Naive thymus-derived CD8-positive, alpha-beta T cell (primary cell): ENCODE data around the gene EVI5L. TPM values are rescaled to one million over a fixed set of nuclear protein-coding genes. Genes with fewer than 3 reads are reported as not detected.

Experiments
- ATAC-seq, 2 donors: fragments of 150-1000 bp; cut with Tn5 transposase in 1 of 2; sonication (Bioruptor Pico), chemical (Tn5 transposase) in 1 of 2; 1 replicate in 1 of 2; 2 replicates in 1 of 2; pipeline ENCODE4 v1.10.0; 2021; ENCODE audit warnings: mild to moderate bottlenecking in 2 of 2, moderate library complexity in 2 of 2
- POLR2A ChIA-PET: fragments of 350-600 bp; sonication (Branson Sonifier 250); formaldehyde crosslinking; loops from one replicate; lab custom pipeline; 2021; ENCODE audit warnings: antibody characterized with exemption; lab: Charles Lee
- DNase-seq, 10 donors: peaks; one replicate each; pipeline versions ENCODE4 v3.0.0 to v3.0.0-alpha.2; 2020 to 2022
- H3K27ac Mint-ChIP-seq, 10 donors: one replicate each; pipeline ENCODE4 v1.8.0; 2020 to 2022; ENCODE audit warnings: mild to moderate bottlenecking in 10 of 10, mixed read lengths in 10 of 10, moderate library complexity in 4 of 10, inconsistent platforms in 1 of 10
- H3K27me3 Mint-ChIP-seq, 5 donors: one replicate each; pipeline ENCODE4 v1.8.0; 2021 to 2022; ENCODE audit warnings: mixed read lengths in 5 of 5
- H3K36me3 Mint-ChIP-seq, 3 donors: one replicate each; pipeline ENCODE4 v1.8.0; 2020 to 2022; ENCODE audit warnings: mixed read lengths in 3 of 3, mild to moderate bottlenecking in 2 of 3, inconsistent platforms in 1 of 3
- H3K4me1 Mint-ChIP-seq, 4 donors: one replicate each; pipeline ENCODE4 v1.8.0; 2021 to 2022; ENCODE audit warnings: mixed read lengths in 4 of 4
- H3K4me3 Mint-ChIP-seq, 10 donors: one replicate each; pipeline ENCODE4 v1.8.0; 2020 to 2022; ENCODE audit warnings: mild to moderate bottlenecking in 10 of 10, mixed read lengths in 10 of 10, moderate library complexity in 6 of 10, inconsistent platforms in 1 of 10
- H3K9me3 Mint-ChIP-seq, 9 donors: one replicate each; pipeline ENCODE4 v1.8.0; 2020 to 2022; ENCODE audit warnings: mixed read lengths in 9 of 9, mild to moderate bottlenecking in 3 of 9, inconsistent platforms in 1 of 9, moderate library complexity in 1 of 9
- polyA plus RNA-seq, 3 donors: library from polyadenylated mRNA; unstranded; fragments of 300-500 nt; fragmentation: Illumina TruSeq; gene quantifications; one replicate each; pipeline ENCODE4 v1.2.3, GENCODE V29; 2021
- total RNA-seq, 8 experiments: library from RNA in 2 of 8; stranded (reverse) in 2 of 8; gene quantifications; one replicate each; pipeline ENCODE4 v1.2.3 and lab custom pipeline; 2021 to 2026

Gene EVI5L
- total RNA-seq (10 to 100 TPM; 10.5 to 11.5 TPM), polyA plus RNA-seq (1 to 10 TPM; 1.1 to 2.7 (median 1.7) TPM), total RNA-seq (lab: John Stamatoyannopoulos, UW) (10.6 to 21.3 (median 12.8) reads per million in 6 experiments)

DNA sequence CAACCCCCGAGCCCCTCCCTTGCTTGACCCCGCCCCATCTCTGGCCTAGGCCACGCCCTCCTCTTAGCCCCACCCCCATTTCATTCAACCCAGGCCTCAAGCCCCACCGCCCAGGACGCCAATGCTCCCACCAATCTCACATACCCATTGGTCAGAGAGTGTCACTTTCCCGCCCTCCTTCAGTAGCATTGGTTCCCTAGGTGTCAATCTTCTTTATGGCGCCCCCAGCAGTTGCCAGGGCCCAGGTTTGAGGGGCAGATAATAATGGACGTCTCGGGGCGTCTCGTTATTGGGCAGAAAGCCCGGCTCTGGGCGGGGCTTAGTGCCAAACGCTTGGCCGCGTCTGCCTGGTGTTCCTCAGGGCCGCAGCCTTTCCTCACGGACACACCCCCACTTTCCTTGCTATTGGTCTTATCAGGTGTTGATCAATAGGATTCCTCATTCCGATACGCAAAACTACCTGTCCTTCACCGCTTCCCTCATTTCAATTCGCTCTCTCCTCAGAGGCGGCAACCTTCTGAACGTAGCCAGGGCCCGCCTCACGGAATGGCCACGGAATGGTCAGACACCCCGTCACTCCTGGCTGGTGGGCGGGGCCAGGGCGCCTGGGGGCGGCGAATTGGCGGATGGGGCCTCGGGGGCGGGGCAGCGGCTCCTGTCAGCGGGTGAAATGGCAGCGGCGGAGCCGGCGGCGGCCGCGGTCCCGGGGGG is at the start of gene EVI5L:
TSS of gene EVI5L (plus strand) at position 658 of the 711 bp plus-strand sequence. CDS start 16,325 bp downstream, outside the sequence.
- Mint-ChIP-seq H3K9me3 (no peaks in the 10 kb centered on the region), H3K4me1 (peaks cover 10 to 28% (median 24%) of the 10 kb centered on the region in 4 donors), H3K27ac (peak within 1 kb of the TSS; percentile 31 to 94 (median 82)), H3K27me3 (no peaks in the 10 kb centered on the region), H3K4me3 (peak within 1 kb of the TSS; percentile 69 to 90 (median 88)), H3K36me3 (no peaks in the 10 kb centered on the region)
- POLR2A ChIA-PET, result interaction anchor here (0.9 to 1.7 kb wide), 2 partner anchors 14 to 39 kb away, joined by 3 to 7 read pairs; no protein-coding TSS in a partner anchor
- ATAC-seq (peak; percentile 85 to 86), DNase-seq (peak; percentile 98 to 100 (median 99))

GRCh38 chr19:7781157-7781556 is 48.9 kb upstream of the EVI5L start:
- ATAC-seq (no peak), DNase-seq (no peak)
- H3K27me3 Mint-ChIP-seq, result peaks cover 0 to 14% (median 4%) of the 10 kb centered on the region in 5 donors
- peaks cover 0 to 2% (median 0%) of the 10 kb centered on the region in 3 donors for H3K36me3 Mint-ChIP-seq
- H3K27ac Mint-ChIP-seq, result no peak overlapping the region
- H3K4me1 Mint-ChIP-seq, result peaks cover 0 to 9% (median 0%) of the 10 kb centered on the region in 4 donors
- POLR2A ChIA-PET, result interaction anchor here (0.5 kb wide), 1 partner anchor 1387 kb away, joined by 3 read pairs; no protein-coding TSS in a partner anchor
- peaks cover 0 to 5% (median 0%) of the 10 kb centered on the region in 9 donors for H3K9me3 Mint-ChIP-seq
- H3K4me3 Mint-ChIP-seq, result no peak overlapping the region

DNA sequence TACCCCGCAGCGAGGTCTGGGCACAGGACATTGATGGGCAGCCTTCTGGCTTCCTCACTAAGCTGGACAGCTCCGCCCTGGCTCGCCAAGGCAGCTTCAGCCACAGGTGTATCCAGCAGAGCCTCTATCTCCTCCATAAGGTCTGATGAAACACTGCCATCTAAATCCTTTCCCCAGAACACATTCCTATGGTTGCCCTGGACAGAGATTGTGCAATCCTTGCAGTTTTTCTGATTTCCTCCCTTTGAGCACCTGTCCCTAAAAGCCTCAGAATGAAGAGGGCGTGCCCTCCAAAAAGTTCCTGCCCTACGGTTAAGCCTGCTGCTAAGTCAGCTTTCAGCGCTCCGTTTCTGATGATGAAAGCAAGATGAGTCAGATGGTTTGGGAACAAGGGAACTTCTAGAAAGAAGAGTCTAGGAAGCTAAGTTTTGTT is 46.0 kb upstream of the EVI5L start:
- Mint-ChIP-seq H3K36me3 (peaks cover 0 to 2% (median 0%) of the 10 kb centered on the region in 3 donors), H3K4me1 (peaks cover 3 to 12% (median 8%) of the 10 kb centered on the region in 4 donors), H3K9me3 (peaks cover 0 to 5% (median 0%) of the 10 kb centered on the region in 9 donors), H3K4me3 (no peak overlapping the region), H3K27me3 (peaks cover 4 to 22% (median 20%) of the 10 kb centered on the region in 5 donors), H3K27ac (no peak overlapping the region)
- POLR2A ChIA-PET, result no interaction called here
- ATAC-seq, result no peak
- DNase-seq, result no peak

- POLR2A ChIA-PET, result no interaction called here
- peaks cover 4 to 27% (median 22%) of the 10 kb centered on the region in 5 donors for H3K27me3 Mint-ChIP-seq
- no peak overlapping the region for H3K4me3 Mint-ChIP-seq
- DNase-seq (no peak), ATAC-seq (no peak)
- peaks cover 7 to 19% (median 14%) of the 10 kb centered on the region in 4 donors for H3K4me1 Mint-ChIP-seq
- peaks cover 0 to 2% (median 0%) of the 10 kb centered on the region in 3 donors for H3K36me3 Mint-ChIP-seq
- no peak overlapping the region for H3K27ac Mint-ChIP-seq
- H3K9me3 Mint-ChIP-seq, result peaks cover 0 to 5% (median 0%) of the 10 kb centered on the region in 9 donors
Observed at GRCh38 chr19:7784856-7785255, 45.2 kb upstream of the EVI5L start.

GRCh38 chr19:7787141-7787540 is 42.9 kb upstream of the EVI5L start:
- H3K27ac Mint-ChIP-seq, result no peak overlapping the region
- H3K4me3 Mint-ChIP-seq, result peak overlapping the region in 9 of 10 donors; percentile 14 to 83 (median 60)
- peaks cover 7 to 19% (median 15%) of the 10 kb centered on the region in 4 donors for H3K4me1 Mint-ChIP-seq
- POLR2A ChIA-PET, result interaction anchor here (0.6 kb wide), 2 partner anchors 10 to 84 kb away, joined by 3 to 4 read pairs; no protein-coding TSS in a partner anchor
- H3K27me3 Mint-ChIP-seq, result peaks cover 4 to 35% (median 24%) of the 10 kb centered on the region in 5 donors
- H3K9me3 Mint-ChIP-seq, result peaks cover 0 to 5% (median 0%) of the 10 kb centered on the region in 9 donors
- no peak for DNase-seq
- H3K36me3 Mint-ChIP-seq, result peaks cover 0 to 2% (median 0%) of the 10 kb centered on the region in 3 donors
- no peak for ATAC-seq

DNA sequence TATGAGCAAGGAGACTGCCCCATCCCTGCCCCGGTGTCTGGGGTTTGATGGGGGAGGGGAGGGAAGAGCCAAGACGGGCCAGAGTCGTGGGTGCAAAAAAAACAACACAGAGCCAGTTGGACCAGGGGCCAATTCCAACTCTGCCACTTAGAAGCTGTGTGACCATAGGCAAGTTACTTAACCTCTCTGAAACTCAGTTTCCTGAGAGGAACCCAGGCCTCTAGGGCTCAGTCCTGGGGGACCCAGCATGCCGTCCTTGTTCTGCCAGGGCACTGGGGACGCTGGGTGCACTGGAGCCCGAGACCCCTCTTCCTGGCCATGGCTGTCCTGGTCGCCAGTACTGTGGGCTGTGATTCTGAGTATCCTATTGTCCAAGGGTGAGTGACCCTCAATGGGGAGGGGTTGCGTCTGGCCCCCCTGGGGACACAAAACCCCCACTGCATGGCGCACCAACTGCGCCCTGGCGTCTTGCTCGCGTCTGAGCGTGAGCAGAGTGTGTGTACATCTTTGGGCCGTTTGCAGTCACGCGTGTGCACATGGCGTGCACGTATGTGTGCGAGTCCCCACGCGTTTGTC is 42.3 kb upstream of the EVI5L start:
- Mint-ChIP-seq H3K4me3 (peak overlapping the region; percentile 12 to 83 (median 58)), H3K9me3 (peaks cover 0 to 5% (median 0%) of the 10 kb centered on the region in 9 donors), H3K27ac (no peak overlapping the region), H3K27me3 (peaks cover 4 to 35% (median 26%) of the 10 kb centered on the region in 5 donors), H3K36me3 (peaks cover 0 to 2% (median 0%) of the 10 kb centered on the region in 3 donors), H3K4me1 (peaks cover 7 to 19% (median 15%) of the 10 kb centered on the region in 4 donors)
- DNase-seq, result no peak
- POLR2A ChIA-PET, result interaction anchor here (0.6 to 1.2 kb wide), 2 partner anchors 69 to 84 kb away, joined by 4 read pairs; no protein-coding TSS in a partner anchor
- ATAC-seq, result peak in 1 of 2 donors; percentile 16

DNA sequence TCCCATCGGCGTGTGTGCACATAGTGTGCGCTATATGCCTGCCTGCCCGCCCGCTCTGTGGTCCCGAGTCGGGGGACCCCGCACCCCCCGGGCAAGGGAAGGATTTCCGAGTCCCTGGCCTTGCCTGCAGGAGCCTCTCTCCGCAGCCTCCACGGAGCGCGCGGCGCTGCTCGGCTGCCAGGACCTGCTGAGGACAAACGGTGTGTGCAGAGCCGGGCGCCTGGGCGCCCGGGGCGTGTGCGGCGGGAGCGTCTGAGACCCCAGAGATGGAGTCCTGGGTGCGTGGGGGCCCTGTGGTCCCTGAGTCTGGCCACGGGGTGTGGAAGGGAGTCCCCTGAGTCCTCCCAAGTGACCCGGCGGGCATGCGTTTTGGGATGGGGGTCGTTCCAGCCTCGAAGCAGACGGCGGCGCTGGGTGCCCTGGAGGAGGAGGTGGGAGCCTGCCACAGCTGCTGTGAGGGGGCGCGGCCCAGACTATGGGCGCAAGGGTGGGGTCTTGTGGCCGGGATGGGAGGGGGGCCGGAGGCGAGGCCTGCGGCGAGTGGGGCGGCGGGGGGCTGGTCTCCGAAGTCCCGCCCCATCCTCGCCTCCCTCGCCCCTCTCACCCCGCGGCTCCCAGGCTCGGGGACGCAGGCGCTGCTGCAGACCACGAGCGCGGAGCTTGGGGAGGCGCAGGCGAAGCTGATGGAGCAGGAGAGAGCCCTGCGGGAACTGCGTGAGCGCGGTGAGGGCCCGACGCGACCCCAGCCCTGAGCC is 41.7 kb upstream of the EVI5L start:
- Mint-ChIP-seq H3K4me3 (peak overlapping the region in 6 of 10 donors; percentile 19 to 84 (median 45)), H3K27me3 (peaks cover 4 to 32% (median 25%) of the 10 kb centered on the region in 5 donors), H3K4me1 (peaks cover 7 to 19% (median 15%) of the 10 kb centered on the region in 4 donors), H3K9me3 (peaks cover 0 to 5% (median 0%) of the 10 kb centered on the region in 9 donors), H3K36me3 (peaks cover 0 to 2% (median 0%) of the 10 kb centered on the region in 3 donors), H3K27ac (no peak overlapping the region)
- peak; percentile 36 to 55 for ATAC-seq
- POLR2A ChIA-PET, result interaction anchor here (1.2 kb wide), 1 partner anchor 69 kb away, joined by 4 read pairs; no protein-coding TSS in a partner anchor
- DNase-seq, result peak in 3 of 10 donors; percentile 12 to 64 (median 13)

DNA sequence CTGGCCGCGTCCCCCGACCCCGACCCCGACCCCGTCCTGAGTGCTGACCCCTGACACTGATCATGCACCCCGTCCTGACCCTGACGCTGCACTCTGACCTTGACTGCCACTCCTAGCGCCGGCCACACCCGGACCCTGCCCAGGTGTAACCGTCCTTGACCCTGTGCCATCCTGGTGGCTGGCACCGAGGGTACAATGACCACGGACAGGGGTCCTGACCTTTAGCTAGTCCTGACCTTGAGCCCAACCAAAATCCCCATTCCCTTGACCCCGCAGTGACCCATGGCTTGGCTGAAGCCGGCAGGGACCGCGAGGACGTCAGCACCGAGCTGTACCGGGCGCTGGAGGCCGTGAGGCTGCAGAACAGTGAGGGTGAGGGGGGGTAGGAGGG is 41.1 kb upstream of the EVI5L start:
- Mint-ChIP-seq H3K9me3 (peaks cover 0 to 5% (median 0%) of the 10 kb centered on the region in 9 donors), H3K27ac (peak overlapping the region in 1 of 10 donors; percentile 82), H3K27me3 (peaks cover 4 to 31% (median 19%) of the 10 kb centered on the region in 5 donors), H3K4me3 (peak overlapping the region in 9 of 10 donors; percentile 45 to 84 (median 71)), H3K4me1 (peaks cover 7 to 19% (median 15%) of the 10 kb centered on the region in 4 donors), H3K36me3 (peaks cover 0 to 2% (median 0%) of the 10 kb centered on the region in 3 donors)
- no peak for DNase-seq
- ATAC-seq, result peak; percentile 10 to 14
- POLR2A ChIA-PET, result interaction anchor here (1.2 kb wide), 1 partner anchor 70 kb away, joined by 4 read pairs; no protein-coding TSS in a partner anchor

DNA sequence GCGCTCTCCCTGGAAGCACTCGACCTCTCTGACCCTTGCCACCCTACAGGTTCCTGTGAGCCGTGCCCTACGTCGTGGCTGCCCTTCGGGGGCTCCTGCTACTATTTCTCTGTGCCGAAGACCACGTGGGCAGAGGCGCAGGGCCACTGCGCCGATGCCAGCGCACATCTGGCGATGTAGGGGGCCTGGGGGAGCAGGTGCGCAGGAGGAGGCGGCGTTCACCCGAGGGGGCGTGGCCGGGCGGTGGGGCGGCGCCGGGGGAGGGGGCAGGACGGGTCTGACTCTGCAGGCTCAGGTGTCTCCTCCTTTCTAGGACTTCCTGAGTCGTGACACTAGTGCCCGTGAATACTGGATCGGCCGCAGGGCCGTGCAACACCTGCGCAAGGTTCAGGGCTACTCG is 40.6 kb upstream of the EVI5L start:
- peak overlapping the region; percentile 45 to 88 (median 72) for H3K4me3 Mint-ChIP-seq
- ATAC-seq, result peak; percentile 77 to 81
- H3K36me3 Mint-ChIP-seq, result peaks cover 0 to 2% (median 0%) of the 10 kb centered on the region in 3 donors
- peaks cover 3 to 31% (median 17%) of the 10 kb centered on the region in 5 donors for H3K27me3 Mint-ChIP-seq
- H3K27ac Mint-ChIP-seq, result peak overlapping the region in 4 of 10 donors; percentile 20 to 69 (median 32)
- peak in 9 of 10 donors; percentile 27 to 71 (median 49) for DNase-seq
- H3K9me3 Mint-ChIP-seq, result peaks cover 0 to 5% (median 0%) of the 10 kb centered on the region in 9 donors
- POLR2A ChIA-PET, result no interaction called here
- H3K4me1 Mint-ChIP-seq, result peaks cover 7 to 19% (median 13%) of the 10 kb centered on the region in 4 donors

DNA sequence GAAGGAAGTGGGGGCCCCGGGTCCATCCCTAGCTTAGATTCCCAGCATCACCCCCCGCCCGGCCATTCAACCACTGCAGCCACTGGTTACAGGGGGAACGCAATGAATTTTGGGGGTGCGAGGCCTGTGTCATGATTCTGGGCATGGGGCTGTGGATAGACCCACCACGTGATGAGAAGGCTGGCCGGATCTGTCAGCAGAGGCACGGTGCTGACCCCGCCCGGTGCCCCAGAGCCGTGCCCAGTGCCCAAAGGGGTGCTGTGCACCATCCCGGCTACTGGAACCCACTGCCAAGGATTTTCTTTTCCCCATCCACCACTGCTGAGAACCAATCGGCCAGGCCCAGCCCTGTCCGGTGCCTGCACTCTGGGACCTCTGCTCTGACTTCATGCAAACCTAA is 39.6 kb upstream of the EVI5L start:
- ATAC-seq (no peak), DNase-seq (no peak)
- H3K27me3 Mint-ChIP-seq, result peaks cover 3 to 31% (median 15%) of the 10 kb centered on the region in 5 donors
- peaks cover 7 to 19% (median 13%) of the 10 kb centered on the region in 4 donors for H3K4me1 Mint-ChIP-seq
- peaks cover 0 to 4% (median 0%) of the 10 kb centered on the region in 9 donors for H3K9me3 Mint-ChIP-seq
- peaks cover 0 to 2% (median 0%) of the 10 kb centered on the region in 3 donors for H3K36me3 Mint-ChIP-seq
- POLR2A ChIA-PET, result no interaction called here
- H3K4me3 Mint-ChIP-seq, result peak overlapping the region in 2 of 10 donors; percentile 8 to 22
- H3K27ac Mint-ChIP-seq, result no peak overlapping the region

DNA sequence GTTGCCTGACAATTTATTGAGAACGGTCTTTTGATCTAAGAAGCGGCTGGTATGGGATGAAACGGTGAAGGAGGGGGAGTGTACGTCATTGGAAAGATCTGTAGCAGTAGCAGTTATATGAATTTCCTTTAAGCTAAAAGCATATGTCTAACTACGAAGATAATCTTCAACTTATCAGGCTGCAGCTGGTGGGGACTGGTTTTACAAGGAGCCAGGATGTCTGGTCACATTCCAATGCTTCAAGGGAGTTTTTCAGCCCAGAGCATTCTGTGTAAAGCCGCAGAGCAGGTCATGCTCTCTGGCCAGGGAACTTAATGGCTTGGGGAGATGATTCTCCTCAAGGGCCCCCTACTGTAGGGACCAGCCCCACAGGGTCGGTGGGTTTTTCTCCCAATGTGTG is 37.7 kb upstream of the EVI5L start:
- no peak overlapping the region for H3K27ac Mint-ChIP-seq
- H3K4me1 Mint-ChIP-seq, result peaks cover 6 to 16% (median 11%) of the 10 kb centered on the region in 4 donors
- H3K4me3 Mint-ChIP-seq, result no peak overlapping the region
- POLR2A ChIA-PET, result no interaction called here
- H3K9me3 Mint-ChIP-seq, result peaks cover 0 to 2% (median 0%) of the 10 kb centered on the region in 9 donors
- DNase-seq (no peak), ATAC-seq (no peak)
- H3K27me3 Mint-ChIP-seq, result peaks cover 1 to 25% (median 10%) of the 10 kb centered on the region in 5 donors
- no peaks in the 10 kb centered on the region for H3K36me3 Mint-ChIP-seq
